HG03196 (cell line): ENCODE data around the gene NUP37.
"Not testable (repeated sequence)": the region's sequence is repeated elsewhere in the genome, so short reads cannot be mapped to it uniquely, and the experiment has no call there.

Experiments used
- ATAC-seq: cut with Tn5 transposase; IDR thresholded peaks from one replicate; pipeline ENCODE4 v1.9.1; 2021; ENCODE audit not compliant: unreplicated experiment

NUP37 gene, protein sequence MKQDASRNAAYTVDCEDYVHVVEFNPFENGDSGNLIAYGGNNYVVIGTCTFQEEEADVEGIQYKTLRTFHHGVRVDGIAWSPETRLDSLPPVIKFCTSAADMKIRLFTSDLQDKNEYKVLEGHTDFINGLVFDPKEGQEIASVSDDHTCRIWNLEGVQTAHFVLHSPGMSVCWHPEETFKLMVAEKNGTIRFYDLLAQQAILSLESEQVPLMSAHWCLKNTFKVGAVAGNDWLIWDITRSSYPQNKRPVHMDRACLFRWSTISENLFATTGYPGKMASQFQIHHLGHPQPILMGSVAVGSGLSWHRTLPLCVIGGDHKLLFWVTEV

DNA sequence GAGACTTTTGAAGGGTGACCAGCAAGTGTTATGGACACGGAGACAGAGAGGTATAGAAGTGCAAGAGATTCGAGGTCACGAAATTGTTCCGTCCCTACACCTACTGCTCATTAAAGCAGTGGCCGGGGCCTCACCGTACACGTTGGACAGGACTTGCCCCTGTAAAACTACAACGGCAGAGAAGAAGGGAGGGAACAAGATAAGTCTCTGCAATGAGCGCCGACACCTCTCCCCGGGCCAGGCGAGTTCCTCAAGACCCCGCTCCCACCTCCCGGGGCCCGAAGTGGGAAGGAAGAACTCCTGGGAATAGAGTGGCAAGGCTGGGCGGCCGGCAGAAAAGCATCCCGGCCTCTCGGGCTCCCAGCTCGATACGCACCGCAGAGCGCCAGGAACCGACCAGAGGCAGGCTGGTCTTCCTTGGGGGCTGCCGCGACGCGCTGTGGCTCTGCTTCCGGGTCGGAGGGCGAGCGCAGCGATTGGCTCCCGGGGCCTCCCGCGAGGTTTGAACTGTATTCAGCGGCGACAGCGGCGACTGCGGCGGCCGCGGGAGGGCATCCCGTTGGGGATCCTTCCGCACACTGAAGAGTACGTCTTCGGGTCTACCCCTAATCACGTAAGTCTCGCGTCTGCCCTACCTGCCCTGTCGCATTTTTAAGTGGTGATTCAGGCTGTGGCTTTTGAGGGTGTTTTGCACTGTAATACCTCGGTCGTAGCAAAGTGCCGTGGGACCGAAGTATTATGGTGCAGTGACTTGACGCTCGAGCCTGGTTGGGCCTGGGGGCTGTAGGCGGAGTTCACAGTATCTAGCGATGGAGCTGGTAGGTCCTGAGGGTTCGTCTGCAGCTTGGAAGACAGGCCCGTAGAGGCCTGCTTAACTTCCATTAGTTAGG, at the start of gene NUP37, which contains the start of gene PARPBP:
NUP37 (minus strand) TSS at position 441 of the 890 bp plus-strand sequence. CDS start 1,596 bp downstream, outside the sequence.
PARPBP (plus strand) TSS at position 510 of the 890 bp plus-strand sequence. CDS start 3,706 bp downstream, outside the sequence.
- ATAC-seq, result peak; percentile 98

DNA sequence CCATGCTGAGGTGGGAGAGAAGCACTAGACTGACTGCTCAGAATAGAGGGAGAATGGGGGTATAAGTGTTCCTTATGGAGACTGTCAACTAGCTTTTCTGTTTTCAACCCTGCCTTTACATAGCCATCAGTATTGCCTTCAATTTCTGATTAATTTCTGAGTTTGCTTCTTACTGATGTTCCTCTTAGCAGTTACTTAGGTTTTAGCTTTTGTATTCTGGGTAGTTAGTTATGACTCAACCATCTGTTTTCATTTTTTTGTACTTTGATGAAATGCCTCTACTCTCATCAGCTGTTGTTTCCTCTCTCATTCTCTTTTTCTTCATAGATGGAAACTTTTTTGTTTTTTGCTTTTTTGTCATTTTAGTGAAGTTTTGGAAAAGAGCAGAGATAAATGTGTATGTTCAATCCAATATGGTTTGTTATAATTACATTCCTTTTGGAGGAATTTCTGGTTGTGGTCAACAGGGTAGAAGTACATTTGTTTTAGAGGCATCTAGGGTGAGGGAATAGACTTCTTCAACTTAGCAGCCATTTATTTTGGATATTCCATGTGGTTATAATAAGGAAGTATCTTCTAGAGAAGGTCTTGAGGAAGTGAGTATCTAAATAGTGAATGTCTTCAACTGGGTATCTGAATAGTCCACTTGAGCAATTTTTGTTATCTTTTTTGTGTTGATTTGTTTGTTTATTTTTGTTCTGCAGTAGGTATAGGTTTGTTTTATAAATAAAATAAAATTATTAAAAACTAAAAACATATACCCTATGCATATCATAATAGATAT, 48.1 kb upstream of the NUP37 start:
- ATAC-seq, result no peak

DNA sequence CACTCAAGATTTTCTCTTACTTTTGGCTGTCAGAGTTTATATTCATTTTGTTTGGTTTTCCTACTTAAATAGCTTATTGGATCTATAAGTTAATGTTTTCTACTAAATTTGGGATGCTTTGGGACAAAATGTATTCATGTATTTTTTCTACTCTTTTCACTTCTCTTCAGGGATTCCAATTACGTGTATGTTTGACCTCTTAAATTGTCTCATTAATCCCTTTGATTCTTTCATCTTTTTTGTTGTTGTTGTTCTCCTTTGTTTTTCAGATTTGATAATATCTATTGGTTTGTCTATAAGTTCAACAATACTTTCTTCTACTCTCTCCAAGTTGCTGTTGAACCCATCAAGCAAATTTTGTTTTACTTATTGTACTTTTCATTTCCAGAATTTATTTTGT, 43.5 kb upstream of the NUP37 start:
- ATAC-seq, result no peak

DNA sequence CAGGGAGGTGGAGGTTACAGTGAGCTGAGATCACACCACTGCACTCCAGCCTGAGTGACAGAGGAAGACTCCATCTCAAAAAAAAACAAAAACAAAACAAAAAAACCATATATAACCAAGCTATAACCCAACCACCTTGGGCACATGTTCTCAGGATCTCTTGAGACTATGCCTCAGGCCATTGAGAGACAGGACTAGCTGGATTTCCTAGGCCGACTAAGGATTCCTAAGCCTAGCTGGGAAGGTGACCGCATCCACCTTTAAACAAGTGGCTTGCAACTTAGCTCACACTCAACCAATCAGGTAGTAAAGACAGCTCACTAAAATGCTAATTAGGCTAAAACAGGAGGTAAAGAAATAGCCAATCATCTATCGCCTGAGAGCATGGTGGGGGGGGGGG, 35.3 kb upstream of the NUP37 start:
- not testable (repeated sequence) for ATAC-seq

DNA sequence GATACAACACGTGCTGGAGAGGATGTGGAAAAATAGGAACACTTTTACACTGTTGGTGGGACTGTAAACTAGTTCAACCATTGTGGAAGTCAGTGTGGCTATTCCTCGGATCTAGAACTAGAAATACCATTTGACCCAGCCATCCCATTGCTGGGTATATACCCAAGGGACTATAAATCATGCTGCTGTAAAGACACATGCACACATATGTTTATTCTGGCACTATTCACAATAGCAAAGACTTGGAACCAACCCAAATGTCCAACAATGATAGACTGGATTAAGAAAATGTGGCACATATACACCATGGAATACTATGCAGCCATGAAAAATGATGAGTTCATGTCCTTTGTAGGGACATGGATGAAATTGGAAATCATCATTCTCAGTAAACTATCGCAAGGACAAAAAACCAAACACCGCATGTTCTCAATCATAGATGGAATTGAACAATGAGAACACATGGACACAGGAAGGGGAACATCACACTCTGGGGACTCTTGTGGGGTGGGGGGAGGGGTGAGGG, 27.2 kb upstream of the NUP37 start:
- ATAC-seq, result not testable (repeated sequence)

DNA sequence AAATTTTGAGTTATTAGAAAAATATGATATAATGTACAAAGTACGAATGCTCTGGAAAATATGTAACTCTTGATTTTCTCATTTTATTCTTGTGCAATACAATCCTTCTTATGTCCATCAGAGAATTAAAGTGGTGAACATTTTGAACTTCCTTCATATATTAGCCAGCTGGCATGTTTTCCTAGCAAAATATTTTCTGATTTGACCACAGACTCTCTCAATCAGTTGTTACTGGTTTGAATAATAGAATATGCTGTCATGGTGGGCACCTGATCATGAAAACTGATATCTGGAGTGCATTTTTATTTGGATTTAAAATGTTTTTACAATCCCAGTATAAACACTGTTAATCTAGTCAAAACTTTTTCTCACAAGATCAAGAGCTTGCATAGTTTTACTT, 24.3 kb upstream of the NUP37 start:
- no peak for ATAC-seq

DNA sequence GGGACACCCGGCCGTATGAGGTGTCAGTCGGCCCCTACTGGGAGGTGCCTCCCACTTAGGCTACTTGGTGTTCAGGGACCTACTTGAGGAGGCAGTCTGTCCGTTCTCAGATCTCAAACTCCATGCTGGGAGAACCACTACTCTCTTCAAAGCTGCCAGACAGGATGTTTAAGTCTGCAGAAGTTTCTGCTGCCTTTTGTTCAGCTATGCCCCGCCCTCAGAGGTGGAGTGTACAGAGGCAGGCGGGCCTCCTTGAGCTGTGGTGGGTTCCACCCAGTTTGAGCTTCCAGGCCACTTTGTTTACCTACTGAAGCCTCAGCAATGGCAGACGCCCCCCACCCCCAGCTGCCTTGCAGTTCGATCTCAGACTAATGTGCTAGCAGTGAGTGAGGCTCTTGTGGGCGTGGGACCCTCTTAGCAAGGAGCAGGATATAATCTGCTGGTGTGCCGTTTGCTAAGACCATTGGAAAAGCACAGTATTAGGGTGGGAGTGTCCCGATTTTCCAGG, 23.0 kb upstream of the NUP37 start:
- ATAC-seq, result not testable (repeated sequence)

DNA sequence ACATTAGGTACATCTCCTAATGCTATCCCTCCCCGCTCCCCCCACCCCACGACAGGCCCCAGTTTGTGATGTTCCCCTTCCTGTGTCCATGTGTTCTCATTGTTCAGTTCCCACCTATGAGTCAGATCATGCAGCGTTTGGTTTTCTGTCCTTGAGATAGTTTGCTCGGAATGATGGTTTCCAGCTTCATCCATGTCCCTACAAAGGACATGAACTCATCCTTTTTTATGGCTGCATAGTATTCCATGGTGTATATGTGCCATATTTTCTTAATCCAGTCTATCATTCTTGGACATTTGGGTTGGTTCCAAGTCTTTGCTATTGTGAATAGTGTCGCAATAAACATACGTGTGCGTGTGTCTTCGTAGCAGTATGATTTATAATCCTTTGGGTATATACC, 17.7 kb upstream of the NUP37 start:
- not testable (repeated sequence) for ATAC-seq

DNA sequence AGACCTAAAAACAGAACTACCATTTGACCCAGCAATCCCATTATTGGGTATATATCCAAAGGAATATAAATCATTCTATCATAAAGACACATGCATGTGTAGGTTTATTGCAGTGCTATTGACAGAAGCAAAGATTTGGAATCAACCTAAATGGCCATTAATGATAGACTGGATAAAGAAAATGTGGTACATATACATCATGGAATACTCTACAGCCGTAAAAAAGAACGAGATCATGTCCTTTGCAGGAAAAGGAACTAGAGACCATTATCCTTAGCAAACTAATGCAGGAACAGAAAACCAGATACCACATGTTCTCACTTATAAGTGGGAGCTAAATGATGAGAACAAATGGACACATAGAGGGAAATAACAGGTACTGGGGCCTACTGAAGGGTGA, 11.5 kb upstream of the NUP37 start:
- ATAC-seq, result not testable (repeated sequence)

DNA sequence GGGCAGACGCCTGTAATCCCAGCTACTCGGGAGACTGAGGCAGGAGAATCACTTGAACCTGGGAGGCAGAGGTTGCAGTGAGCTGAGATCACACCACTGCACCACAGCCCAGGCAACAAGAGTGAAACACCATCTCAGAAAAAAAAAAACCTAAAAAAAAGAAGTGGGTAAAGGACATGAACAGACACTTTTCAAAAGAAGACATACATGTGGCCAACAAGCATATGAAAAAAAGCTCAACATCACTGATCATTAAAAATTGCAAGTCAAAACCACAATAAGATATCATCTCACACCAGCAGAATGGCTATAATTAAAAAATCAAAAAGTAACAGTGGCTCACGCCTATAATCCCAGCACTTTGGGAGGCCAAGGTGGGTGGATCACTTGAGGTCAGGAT, 10.8 kb upstream of the NUP37 start:
- not testable (repeated sequence) for ATAC-seq

DNA sequence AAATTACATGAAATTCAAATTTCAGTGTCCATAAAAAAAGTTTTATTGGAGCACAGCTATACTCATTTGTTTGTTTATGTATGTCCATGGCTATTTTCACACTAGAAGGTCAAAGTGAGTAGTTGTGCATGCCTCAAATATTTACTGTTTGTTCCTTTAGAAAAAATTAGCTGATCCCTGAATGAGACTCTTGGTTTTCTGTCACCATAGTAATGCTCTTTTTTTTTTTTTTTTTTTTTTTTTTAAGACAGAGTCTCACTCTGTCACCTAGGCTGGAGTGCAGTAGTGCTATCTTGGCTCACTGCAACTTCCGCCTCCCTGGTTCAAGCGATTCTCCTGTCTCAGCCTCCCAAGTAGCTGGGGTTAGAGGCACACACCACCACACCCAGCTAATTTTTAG, 1.4 kb upstream of the NUP37 start:
- not testable (repeated sequence) for ATAC-seq

DNA sequence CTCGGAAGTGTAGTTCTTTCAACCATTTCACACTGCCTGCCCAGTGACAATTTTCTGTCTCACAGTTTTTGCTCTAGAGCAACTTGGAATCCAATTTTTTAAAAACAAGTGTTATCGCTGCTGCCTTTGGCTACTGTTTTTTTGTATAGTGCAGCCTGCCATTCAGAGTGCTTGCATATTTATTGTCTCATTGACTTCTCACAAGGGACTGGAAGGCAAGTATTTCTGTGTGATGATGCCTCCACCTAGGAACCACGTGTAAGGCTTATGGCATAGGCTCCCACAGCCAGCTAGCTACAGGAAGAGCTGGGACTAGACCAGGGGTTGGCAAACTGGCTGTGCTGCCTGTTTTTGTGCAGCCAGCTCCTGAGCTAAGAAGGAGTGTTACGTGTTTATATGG, 972 bp upstream of the NUP37 start:
- no peak for ATAC-seq

DNA sequence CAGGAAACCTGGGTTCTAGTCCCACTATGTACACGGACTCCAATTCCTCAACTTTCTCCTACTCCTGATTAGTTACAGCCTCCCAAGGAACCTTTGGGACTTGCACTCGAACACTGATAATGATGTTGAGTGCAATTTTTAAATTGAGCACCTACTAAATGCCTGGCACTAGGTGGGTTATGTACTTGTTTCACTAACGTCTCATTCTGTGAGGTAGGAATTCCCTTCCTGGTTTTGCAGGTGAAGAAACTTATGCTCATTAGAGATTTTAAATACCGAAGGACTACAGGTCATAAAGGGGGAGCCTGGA, 605 bp upstream of the NUP37 start:
- ATAC-seq, result no peak

DNA sequence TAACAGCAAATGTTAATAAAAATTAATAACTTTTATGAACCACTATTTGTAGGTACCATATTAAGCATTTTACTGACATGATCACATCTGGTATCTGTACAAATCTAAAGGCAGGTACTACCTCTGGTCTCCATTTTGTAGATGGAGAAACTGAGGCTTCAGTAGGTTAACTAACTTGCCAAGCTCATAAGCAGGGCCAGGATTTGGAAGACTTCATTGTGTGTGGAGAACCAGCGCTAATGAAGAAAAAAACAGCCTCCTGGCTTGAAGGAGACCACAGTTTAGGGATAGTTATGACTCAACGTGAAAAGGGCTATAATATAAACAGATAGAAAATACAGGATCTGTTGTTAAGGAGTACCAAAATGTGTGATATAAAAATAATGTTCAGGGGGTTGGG, 1.0 kb downstream of the NUP37 start:
- no peak for ATAC-seq

DNA sequence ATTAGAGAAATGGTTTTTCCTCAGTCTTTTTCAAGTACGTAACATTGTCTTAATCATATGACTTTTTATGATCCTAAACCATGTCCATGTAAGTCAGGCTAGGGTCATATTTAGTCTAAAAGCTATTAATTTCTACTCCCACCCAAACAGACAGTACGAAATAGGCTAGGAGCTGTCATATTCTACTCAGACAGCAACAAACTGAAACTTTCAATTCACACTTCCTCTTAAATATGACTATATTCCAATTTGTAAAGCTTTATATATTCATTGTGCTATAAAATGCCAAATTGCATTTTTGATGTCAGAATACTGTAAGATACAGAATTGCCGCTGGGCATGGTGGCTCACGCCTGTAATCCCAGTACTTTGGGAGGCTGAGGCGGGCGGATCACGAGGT, 3.5 kb downstream of the NUP37 start:
- ATAC-seq, result no peak

DNA sequence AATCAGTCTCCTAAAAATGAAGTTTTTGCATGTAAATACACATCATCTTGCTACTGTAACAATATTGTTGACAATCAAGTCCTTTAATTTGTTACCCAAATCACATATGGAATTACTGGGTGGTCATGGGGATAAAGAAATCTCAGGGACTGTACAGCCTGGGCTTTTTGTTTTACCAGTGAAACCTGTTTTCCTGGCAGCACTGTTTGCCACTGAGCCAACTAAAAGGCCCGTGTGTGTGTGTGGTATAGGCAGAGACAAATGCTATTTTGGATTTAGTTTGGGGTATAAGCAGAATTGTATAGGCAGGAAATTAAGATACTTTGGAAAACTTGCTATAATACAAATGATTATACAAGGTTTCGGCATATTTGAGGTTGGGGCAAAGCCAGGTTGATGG, 5.7 kb downstream of the NUP37 start:
- no peak for ATAC-seq

DNA sequence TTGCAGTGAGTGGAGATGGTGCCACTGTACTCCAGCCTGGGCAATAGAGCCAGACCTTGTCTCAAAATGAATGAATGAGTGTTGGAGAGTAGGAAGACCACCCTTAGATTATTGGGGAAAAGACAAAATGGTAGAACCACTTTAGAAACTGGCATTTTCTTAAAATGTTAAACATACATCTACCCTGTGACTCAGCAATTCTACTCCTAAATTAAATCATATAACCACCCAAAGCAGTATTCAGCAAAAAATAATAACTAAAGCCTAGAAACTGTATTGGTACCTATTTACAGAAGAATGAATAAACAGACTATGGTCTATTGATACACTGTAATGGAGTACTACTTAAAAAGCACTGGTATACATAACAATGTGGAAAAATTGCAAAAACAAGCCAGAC, 9.1 kb downstream of the NUP37 start:
- ATAC-seq, result no peak

DNA sequence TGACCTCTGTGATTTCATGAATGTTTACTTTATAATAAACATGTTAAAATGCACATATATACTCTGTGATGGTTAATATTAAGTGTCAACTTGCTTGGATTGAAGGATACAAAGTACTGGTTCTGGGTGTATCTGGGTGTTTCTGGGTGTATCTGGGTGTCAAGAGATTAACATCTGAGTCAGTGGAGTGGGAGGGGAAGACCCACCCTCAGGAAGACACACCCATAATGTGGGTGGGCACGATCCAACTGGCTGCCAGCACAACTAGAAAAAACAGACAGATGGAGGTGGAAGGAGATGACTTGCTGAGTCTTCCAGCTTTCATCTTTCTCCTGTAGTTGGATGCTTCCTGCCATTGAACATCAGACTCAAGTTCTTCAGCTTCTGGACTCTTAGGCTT, 11.9 kb downstream of the NUP37 start:
- ATAC-seq, result no peak

DNA sequence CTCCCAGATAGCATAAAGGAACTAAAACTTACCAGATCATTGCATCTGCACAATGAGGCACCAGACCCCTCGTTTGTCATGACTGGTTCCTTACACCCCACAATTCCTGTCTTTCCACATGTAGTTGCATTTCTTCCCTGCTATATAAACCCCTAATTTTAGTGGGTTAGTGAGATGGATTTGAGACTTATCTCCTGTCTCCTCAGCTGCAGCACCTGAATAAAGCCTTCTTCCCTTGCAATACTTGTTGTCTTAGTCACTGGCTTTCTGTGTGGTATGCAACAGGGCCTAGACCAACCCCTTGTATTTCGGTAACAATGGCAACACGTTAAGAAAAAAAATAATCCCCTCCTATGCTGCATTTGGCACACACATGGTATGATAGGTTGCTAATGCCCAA, 13.0 kb downstream of the NUP37 start:
- no peak for ATAC-seq

DNA sequence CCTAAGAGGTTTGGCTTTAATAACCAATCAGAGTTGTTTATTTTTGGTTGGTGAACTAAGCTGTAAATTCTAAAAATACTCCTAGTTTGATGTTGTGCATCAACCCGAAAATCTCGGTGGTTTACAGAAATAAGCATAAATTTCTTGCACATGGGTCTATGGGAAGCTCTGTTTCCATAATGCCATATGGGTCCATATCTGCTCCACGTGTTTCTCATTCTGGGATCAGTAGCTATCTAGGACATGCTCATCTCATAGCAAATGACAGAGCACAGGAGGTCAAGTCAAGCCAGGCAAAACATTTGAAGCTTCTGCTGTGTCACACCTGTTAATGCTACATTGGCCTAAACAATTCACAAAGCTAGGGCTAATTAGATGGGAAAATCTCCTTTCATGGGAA, 23.1 kb downstream of the NUP37 start:
- ATAC-seq, result no peak

DNA sequence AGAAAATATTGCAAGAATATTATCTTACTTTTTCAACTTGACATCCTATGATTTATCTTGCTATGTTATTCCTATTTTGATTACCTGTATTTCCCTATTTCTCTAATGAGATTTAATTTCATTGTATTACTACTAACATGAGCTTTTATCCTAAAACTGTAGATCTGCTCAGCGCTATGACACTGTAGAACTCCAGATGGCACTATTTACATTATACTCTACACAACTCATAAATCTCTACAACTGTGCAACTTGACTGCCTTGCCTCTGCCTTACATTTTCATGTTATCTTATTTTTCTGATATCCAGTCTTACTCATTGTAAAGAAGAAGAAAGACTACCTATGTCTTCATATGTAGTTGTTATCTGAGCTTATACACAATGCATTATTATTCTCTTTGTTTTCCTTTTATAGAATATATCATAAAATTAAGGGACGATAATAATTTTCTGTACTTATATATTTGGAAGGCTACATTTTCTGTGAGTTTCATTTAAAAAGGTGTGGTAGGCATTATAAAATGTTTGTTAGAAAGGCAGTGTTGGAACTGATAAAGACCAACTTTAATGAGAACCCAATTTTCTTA, 24.1 kb downstream of the NUP37 start:
- ATAC-seq, result no peak
